Keratinocyte (primary cell): Measurements from ENCODE around the gene ARHGAP22. TPM values are rescaled to one million over a fixed set of nuclear protein-coding genes. Genes with fewer than 3 reads are reported as not detected.
A peak's percentile ranks its signal among the peaks of the same experiment; 100 is the strongest.

Experiments used
- DNase-seq: peaks from one replicate; pipeline ENCODE4 v3.0.0-alpha.2; 2011; ENCODE audit warnings: low read depth, missing footprints, low spot score
- FAIRE-seq: peaks from 2 replicates; lab custom pipeline; 2011; peaks lifted over from hg19 to GRCh38; lab: Jason Lieb, UNC
- H2AFZ ChIP-seq: 2 replicates; pipeline ENCODE4 v1.6.0; 2012; ENCODE audit warnings: low read length, control low read depth, inconsistent platforms; ENCODE audit not compliant: control insufficient read depth
- H3K27ac ChIP-seq: 2 replicates; pipeline ENCODE4 v1.5.1; 2011; ENCODE audit warnings: low read length; ENCODE audit not compliant: control insufficient read depth, insufficient read depth
- H3K27me3 ChIP-seq: 3 replicates; pipeline ENCODE4 v1.6.0; 2011; ENCODE audit warnings: low read length; ENCODE audit not compliant: control insufficient read depth, insufficient read depth; ENCODE audit errors: extremely low read depth
- H3K36me3 ChIP-seq, 2 experiments: 2 replicates in 1 of 2; 3 replicates in 1 of 2; pipeline ENCODE4 v1.5.1; 2011; ENCODE audit warnings: low read length in 2 of 2, mild to moderate bottlenecking in 1 of 2; ENCODE audit not compliant: control insufficient read depth in 2 of 2, insufficient read depth in 2 of 2; ENCODE audit errors: extremely low read depth in 1 of 2
- H3K4me1 ChIP-seq: 3 replicates; pipeline ENCODE4 v1.5.1; 2011; ENCODE audit warnings: low read length; ENCODE audit not compliant: control insufficient read depth, insufficient read depth; ENCODE audit errors: extremely low read depth
- H3K4me2 ChIP-seq: 3 replicates; pipeline ENCODE4 v1.6.0; 2011; ENCODE audit warnings: low read depth, low read length; ENCODE audit not compliant: control insufficient read depth, insufficient read depth; ENCODE audit errors: extremely low read depth
- H3K4me3 ChIP-seq, 3 experiments: fragments of 200-600 bp in 1 of 3; sonication (generic) in 1 of 3; 2 replicates in 2 of 3; 3 replicates in 1 of 3; pipeline ENCODE4 v1.5.1; 2011 to 2016; ENCODE audit warnings: low read length in 3 of 3, mild to moderate bottlenecking in 3 of 3, control low read depth in 2 of 3, inconsistent platforms in 1 of 3, low read depth in 1 of 3, mixed read lengths in 1 of 3, mixed run types in 1 of 3, moderate library complexity in 1 of 3; ENCODE audit not compliant: control insufficient read depth in 2 of 3, insufficient read depth in 2 of 3; ENCODE audit errors: extremely low read depth in 1 of 3
- H3K79me2 ChIP-seq: 2 replicates; pipeline ENCODE4 v1.6.0; 2012; ENCODE audit warnings: low read length; ENCODE audit not compliant: control insufficient read depth, insufficient read depth
- H3K9ac ChIP-seq: 3 replicates; pipeline ENCODE4 v1.6.0; 2011; ENCODE audit warnings: low read length; ENCODE audit not compliant: control insufficient read depth, insufficient read depth; ENCODE audit errors: extremely low read depth
- H3K9me1 ChIP-seq: 3 replicates; pipeline ENCODE4 v1.6.0; 2011; ENCODE audit warnings: low read length; ENCODE audit not compliant: control insufficient read depth, insufficient read depth; ENCODE audit errors: extremely low read depth
- H3K9me3 ChIP-seq: 2 replicates; pipeline ENCODE4 v1.5.1; 2012; ENCODE audit warnings: low read depth, low read length; ENCODE audit not compliant: control insufficient read depth
- H4K20me1 ChIP-seq: 3 replicates; pipeline ENCODE4 v1.6.0; 2011; ENCODE audit warnings: low read length; ENCODE audit not compliant: control insufficient read depth, insufficient read depth; ENCODE audit errors: extremely low read depth
- EZH2 ChIP-seq: IDR thresholded peaks from one replicate; pipeline ENCODE4 v1.6.1; 2012; ENCODE audit warnings: inconsistent platforms, mild to moderate bottlenecking, low read length, moderate library complexity
- dilution Hi-C: fragments of 300-500 bp; cut with MboI; formaldehyde crosslinking; loops from one replicate; pipeline ENCODE4 v1.7.0; 2020; ENCODE audit warnings: low sequenced_read_pairs; ENCODE audit not compliant: extremely low pct_ligation_motif_present
- polyA plus RNA-seq, 5 experiments: library from polyadenylated mRNA; depleted of rRNA in 3 of 5; stranded (reverse) in 3 of 5; stranded (forward) in 1 of 5; unstranded in 1 of 5; fragments of >200 nt; gene quantifications; 1 replicate in 1 of 5; 2 replicates in 3 of 5; 3 replicates in 1 of 5; pipeline versions ENCODE4 v1.2.1 to v1.2.3, GENCODE V29; 2011 to 2012; ENCODE audit warnings: missing spikeins in 2 of 5, low read depth in 1 of 5, low replicate concordance in 1 of 5
- TF ChIP-seq, protein P1 (sequence below), 3 experiments: IDR thresholded peaks in 1 of 3; conservative IDR thresholded peaks in 1 of 3; optimal IDR thresholded peaks in 1 of 3; 2 replicates in 2 of 3; 3 replicates in 1 of 3; pipeline versions ENCODE3 to v1.5.1; 2011; ENCODE audit warnings: low read length in 3 of 3, mild to moderate bottlenecking in 3 of 3, moderate library complexity in 2 of 3, control low read depth in 1 of 3, inconsistent platforms in 1 of 3; ENCODE audit not compliant: insufficient read depth in 2 of 3; ENCODE audit errors: extremely low read depth in 1 of 3

Gene ARHGAP22
- polyA plus RNA-seq, 1 donor (not counting 4 experiments of a cell fraction or from before 2014, with no cell fraction given) = 4.9 TPM

DNA sequence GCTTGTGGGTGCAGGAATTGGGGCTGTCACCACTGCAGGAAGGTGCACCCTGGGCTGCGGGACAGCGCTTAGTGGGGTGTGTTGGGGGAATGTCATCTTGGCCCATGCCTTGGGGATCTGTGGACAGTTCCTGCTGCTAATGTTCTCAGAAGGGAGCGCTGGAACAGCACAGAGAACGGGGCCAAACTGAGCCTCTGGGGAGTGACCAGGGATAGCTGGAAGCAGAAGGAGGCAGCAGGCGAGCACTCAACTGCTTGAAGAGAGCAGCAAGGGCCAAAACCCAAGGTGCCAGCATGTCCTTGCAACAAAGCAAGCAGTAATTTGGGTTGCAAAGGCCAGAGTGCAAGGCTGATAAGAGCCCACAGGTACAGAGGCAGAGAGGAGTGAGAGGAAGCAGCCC is 48.5 kb upstream of the ARHGAP22 start:
- H3K4me1 ChIP-seq = peaks cover 12% of the 10 kb centered on the region
- H3K27me3 ChIP-seq = peaks cover 33% of the 10 kb centered on the region
- no peaks in the 10 kb centered on the region for H3K9me1 ChIP-seq
- FAIRE-seq = no peak
- no peak overlapping the region for H3K4me3 ChIP-seq
- H2AFZ ChIP-seq = no peak overlapping the region
- H3K4me2 ChIP-seq = no peak overlapping the region
- no peak overlapping the region for H3K27ac ChIP-seq
- no peaks in the 10 kb centered on the region for H4K20me1 ChIP-seq
- no peak overlapping the region for H3K9ac ChIP-seq
- TF ChIP-seq, protein P1, sequence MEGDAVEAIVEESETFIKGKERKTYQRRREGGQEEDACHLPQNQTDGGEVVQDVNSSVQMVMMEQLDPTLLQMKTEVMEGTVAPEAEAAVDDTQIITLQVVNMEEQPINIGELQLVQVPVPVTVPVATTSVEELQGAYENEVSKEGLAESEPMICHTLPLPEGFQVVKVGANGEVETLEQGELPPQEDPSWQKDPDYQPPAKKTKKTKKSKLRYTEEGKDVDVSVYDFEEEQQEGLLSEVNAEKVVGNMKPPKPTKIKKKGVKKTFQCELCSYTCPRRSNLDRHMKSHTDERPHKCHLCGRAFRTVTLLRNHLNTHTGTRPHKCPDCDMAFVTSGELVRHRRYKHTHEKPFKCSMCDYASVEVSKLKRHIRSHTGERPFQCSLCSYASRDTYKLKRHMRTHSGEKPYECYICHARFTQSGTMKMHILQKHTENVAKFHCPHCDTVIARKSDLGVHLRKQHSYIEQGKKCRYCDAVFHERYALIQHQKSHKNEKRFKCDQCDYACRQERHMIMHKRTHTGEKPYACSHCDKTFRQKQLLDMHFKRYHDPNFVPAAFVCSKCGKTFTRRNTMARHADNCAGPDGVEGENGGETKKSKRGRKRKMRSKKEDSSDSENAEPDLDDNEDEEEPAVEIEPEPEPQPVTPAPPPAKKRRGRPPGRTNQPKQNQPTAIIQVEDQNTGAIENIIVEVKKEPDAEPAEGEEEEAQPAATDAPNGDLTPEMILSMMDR (optimal IDR thresholded peaks at IDR 0.05 in 1 of 3, IDR thresholded peaks at IDR 0.05 in 1 of 3, conservative IDR thresholded peaks at IDR 0.05 in 1 of 3; ENCODE audit: extremely low read depth in 1 of 3, insufficient read depth in 2 of 3, low read length in 3 of 3) = no peak
- peak; percentile 52 for TF ChIP-seq EZH2
- dilution Hi-C loops = no loop called here
- DNase-seq = no peak
- H3K36me3 ChIP-seq = no peaks in the 10 kb centered on the region
- H3K79me2 ChIP-seq = no peaks in the 10 kb centered on the region
- no peaks in the 10 kb centered on the region for H3K9me3 ChIP-seq

DNA sequence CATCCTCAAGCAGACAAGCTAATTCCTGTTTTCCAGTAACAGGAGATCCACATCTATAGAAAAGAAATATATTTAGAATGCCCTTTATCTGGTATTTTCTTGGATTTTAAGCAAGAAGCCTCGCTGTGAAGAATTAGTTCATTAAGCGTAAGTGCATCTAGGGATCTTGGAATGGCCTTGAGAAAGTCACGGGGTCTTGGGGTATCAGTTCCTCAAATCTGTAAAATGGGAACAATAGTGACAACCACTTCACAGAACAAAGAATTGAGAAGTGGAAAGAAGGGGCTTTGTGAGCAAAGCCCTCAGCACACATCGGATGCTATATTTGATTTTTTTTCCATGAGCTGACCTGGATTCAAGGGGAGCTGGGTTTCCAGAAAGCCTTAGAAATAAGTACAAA is 47.5 kb upstream of the ARHGAP22 start:
- no peak for FAIRE-seq

More for the DNA sequence above, 47.5 kb upstream of the ARHGAP22 start:
- no peak overlapping the region for H3K9ac ChIP-seq
- no peak overlapping the region for H3K4me3 ChIP-seq
- H3K4me2 ChIP-seq = no peak overlapping the region
- H3K27me3 ChIP-seq = peaks cover 36% of the 10 kb centered on the region
- no peaks in the 10 kb centered on the region for H3K36me3 ChIP-seq
- H3K27ac ChIP-seq = no peak overlapping the region
- dilution Hi-C loops = no loop called here
- H3K4me1 ChIP-seq = peaks cover 12% of the 10 kb centered on the region
- no peak for TF ChIP-seq EZH2
- TF ChIP-seq, protein P1 (optimal IDR thresholded peaks at IDR 0.05 in 1 of 3, IDR thresholded peaks at IDR 0.05 in 1 of 3, conservative IDR thresholded peaks at IDR 0.05 in 1 of 3; ENCODE audit: extremely low read depth in 1 of 3, insufficient read depth in 2 of 3, low read length in 3 of 3) = no peak
- no peak for DNase-seq
- H3K79me2 ChIP-seq = no peaks in the 10 kb centered on the region
- H3K9me3 ChIP-seq = no peaks in the 10 kb centered on the region
- no peaks in the 10 kb centered on the region for H4K20me1 ChIP-seq
- no peaks in the 10 kb centered on the region for H3K9me1 ChIP-seq
- no peak overlapping the region for H2AFZ ChIP-seq
